Endodermal cell (in vitro differentiated cells): ENCODE results near the gene LRRC53. TPM values are rescaled to one million over a fixed set of nuclear protein-coding genes. Genes with fewer than 3 reads are reported as not detected.

Experiments used
- DNase-seq: peaks from one replicate; pipeline ENCODE4 v3.0.0-alpha.2; 2017
- H3K27ac ChIP-seq: 2 replicates; pipeline ENCODE4 v1.5.1; 2013; ENCODE audit warnings: mild to moderate bottlenecking, low read depth, low read length, moderate library complexity
- H3K27me3 ChIP-seq: 2 replicates; pipeline ENCODE4 v1.6.1; 2013; ENCODE audit warnings: mild to moderate bottlenecking, low read length, moderate library complexity; ENCODE audit not compliant: insufficient read depth, control insufficient read depth, poor library complexity, severe bottlenecking
- H3K36me3 ChIP-seq: 2 replicates; pipeline ENCODE4 v1.7.0; 2013; ENCODE audit warnings: mild to moderate bottlenecking, low read length, moderate library complexity; ENCODE audit not compliant: control insufficient read depth, insufficient read depth
- H3K4me1 ChIP-seq: one replicate; pipeline ENCODE4 v1.7.0; 2013; ENCODE audit warnings: low read length; ENCODE audit not compliant: control insufficient read depth, insufficient read depth
- H3K4me3 ChIP-seq: 2 replicates; pipeline ENCODE4 v1.5.1; 2013; ENCODE audit warnings: mild to moderate bottlenecking, low read length, moderate library complexity
- H3K9ac ChIP-seq: 2 replicates; pipeline ENCODE4 v1.6.1; 2013; ENCODE audit warnings: mild to moderate bottlenecking, low read length, moderate library complexity; ENCODE audit not compliant: poor library complexity, severe bottlenecking; ENCODE audit errors: extremely low read depth
- H3K9me3 ChIP-seq: 2 replicates; pipeline ENCODE4 v1.6.1; 2013; ENCODE audit warnings: mild to moderate bottlenecking, low read length, moderate library complexity; ENCODE audit not compliant: control insufficient read depth
- H3K27ac Mint-ChIP-seq: 2 replicates; pipeline ENCODE4 v1.8.0; 2020; ENCODE audit warnings: mixed read lengths
- H3K27me3 Mint-ChIP-seq: 2 replicates; pipeline ENCODE4 v1.8.0; 2021; ENCODE audit warnings: mild to moderate bottlenecking, mixed read lengths; ENCODE audit not compliant: insufficient read depth
- H3K36me3 Mint-ChIP-seq: 2 replicates; pipeline ENCODE4 v1.8.0; 2020; ENCODE audit warnings: low read depth, mixed read lengths
- H3K4me1 Mint-ChIP-seq: 2 replicates; pipeline ENCODE4 v1.8.0; 2020; ENCODE audit warnings: mixed read lengths
- H3K4me3 Mint-ChIP-seq: 2 replicates; pipeline ENCODE4 v1.8.0; 2020; ENCODE audit warnings: mild to moderate bottlenecking, moderate library complexity, mixed read lengths
- H3K9me3 Mint-ChIP-seq: 2 replicates; pipeline ENCODE4 v1.8.0; 2020; ENCODE audit warnings: mild to moderate bottlenecking, mixed read lengths
- CTCF ChIP-seq: fragments of 200-600 bp; sonication (generic); conservative IDR thresholded peaks from 2 replicates; pipeline ENCODE4 v1.5.0; 2021; ENCODE audit warnings: antibody characterized with exemption, mild to moderate bottlenecking
- WGBS, 2 experiments: methylation state at CpG; one replicate each; pipeline versions ENCODE4 v1.1.5 to v1.1.7; 2013; ENCODE audit warnings: missing lambda C conversion rate in 2 of 2, mixed read lengths in 1 of 2; ENCODE audit not compliant: insufficient coverage in 1 of 2, insufficient read length in 1 of 2; 5-methylcytosine and 5-hydroxymethylcytosine counted together
- total RNA-seq, 2 donors: library from RNA; stranded (reverse); fragmentation: NEBNext Ultra II Directional in 1 of 2; extraction: Animal tissue kit (Norgen Biotek cat#: 25700) in 1 of 2; gene quantifications; 2 replicates in 1 of 2; 3 replicates in 1 of 2; pipeline ENCODE4 v1.2.1, GENCODE V29; 2021

The LRRC53 gene
- total RNA-seq, 2 donors from 2014 or later: not detected

- Mint-ChIP-seq H3K4me3 (no peak overlapping the region), H3K4me1 (peaks cover 17% of the 10 kb centered on the region), H3K27me3 (peaks cover 5% of the 10 kb centered on the region), H3K36me3 (no peaks in the 10 kb centered on the region), H3K27ac (no peak overlapping the region), H3K9me3 (no peaks in the 10 kb centered on the region)
- H3K9ac ChIP-seq: no peak overlapping the region
- no peak for DNase-seq
- 88 to 95% methylated on average over 4 to 6 of the region's 6 CpGs for WGBS, 2 experiments
- no peak overlapping the region for H3K27ac ChIP-seq
- H3K36me3 ChIP-seq: no peaks in the 10 kb centered on the region
- no peak overlapping the region for H3K4me3 ChIP-seq
- H3K9me3 ChIP-seq: no peaks in the 10 kb centered on the region
- no peaks in the 10 kb centered on the region for H3K27me3 ChIP-seq
- H3K4me1 ChIP-seq: peaks cover 2% of the 10 kb centered on the region
- no peak for TF ChIP-seq CTCF
These were observed 32.3 kb downstream of the LRRC53 start for GRCh38 chr1:74480068-74480467.

GRCh38 chr1:74478979-74479378, 33.4 kb downstream of the LRRC53 start:
- no peak for DNase-seq
- no peak overlapping the region for H3K4me3 ChIP-seq
- no peak overlapping the region for H3K9ac ChIP-seq
- H3K4me3 Mint-ChIP-seq: no peak overlapping the region
- H3K4me1 Mint-ChIP-seq: peaks cover 14% of the 10 kb centered on the region
- H3K27me3 Mint-ChIP-seq: peaks cover 5% of the 10 kb centered on the region
- WGBS, 2 experiments: 88% methylated on average over 2 of the region's 2 CpGs; no CpG with 5 or more reads in 1 of the 2 experiments
- H3K27me3 ChIP-seq: no peaks in the 10 kb centered on the region
- H3K36me3 Mint-ChIP-seq: no peaks in the 10 kb centered on the region
- H3K9me3 ChIP-seq: no peaks in the 10 kb centered on the region
- H3K27ac ChIP-seq: no peak overlapping the region
- H3K36me3 ChIP-seq: no peaks in the 10 kb centered on the region
- no peak for TF ChIP-seq CTCF
- no peak overlapping the region for H3K27ac Mint-ChIP-seq
- H3K9me3 Mint-ChIP-seq: no peaks in the 10 kb centered on the region
- H3K4me1 ChIP-seq: peaks cover 2% of the 10 kb centered on the region

GRCh38 chr1:74474585-74474984, 37.8 kb downstream of the LRRC53 start:
- DNase-seq: no peak
- no peaks in the 10 kb centered on the region for H3K4me1 ChIP-seq
- no peaks in the 10 kb centered on the region for H3K27me3 ChIP-seq
- H3K4me1 Mint-ChIP-seq: no peaks in the 10 kb centered on the region
- H3K27ac Mint-ChIP-seq: no peak overlapping the region
- no peaks in the 10 kb centered on the region for H3K9me3 Mint-ChIP-seq
- no peaks in the 10 kb centered on the region for H3K27me3 Mint-ChIP-seq
- WGBS, 2 experiments: 87 to 92% methylated on average over 5 to 6 of the region's 6 CpGs
- H3K27ac ChIP-seq: no peak overlapping the region
- H3K36me3 ChIP-seq: no peaks in the 10 kb centered on the region
- no peak for TF ChIP-seq CTCF
- H3K36me3 Mint-ChIP-seq: no peaks in the 10 kb centered on the region
- H3K4me3 Mint-ChIP-seq: no peak overlapping the region
- no peak overlapping the region for H3K4me3 ChIP-seq
- no peaks in the 10 kb centered on the region for H3K9me3 ChIP-seq
- H3K9ac ChIP-seq: no peak overlapping the region
